Heart right ventricle (tissue), 16 donors: ENCODE measurements around the gene EIF2A. TPM values are rescaled to one million over a fixed set of nuclear protein-coding genes. Genes with fewer than 3 reads are reported as not detected.

Experiments used
- ATAC-seq, 8 donors: fragments of 200-7000 bp; cut with Tn5 transposase; one replicate each; pipeline ENCODE4 v1.9.1; 2020; ENCODE audit warnings: mild to moderate bottlenecking in 8 of 8, moderate library complexity in 8 of 8, moderate number of reproducible peaks in 1 of 8
- DNase-seq, 2 donors: peaks; one replicate each; pipeline ENCODE4 v3.0.0-alpha.2; 2020
- H3K27ac ChIP-seq, 10 donors: fragments of 200-600 bp; sonication (generic) in 2 of 10; one replicate each; pipeline versions ENCODE4 v1.5.0 to v1.8.0; 2020 to 2022; ENCODE audit warnings: mild to moderate bottlenecking in 3 of 10
- H3K27me3 ChIP-seq, 7 donors: fragments of 200-600 bp; one replicate each; pipeline ENCODE4 v1.8.0; 2021 to 2022; ENCODE audit warnings: mild to moderate bottlenecking in 2 of 7
- H3K36me3 ChIP-seq, 9 donors: fragments of 200-600 bp; sonication (generic) in 1 of 9; one replicate each; pipeline versions ENCODE4 v1.5.0 to v1.8.0; 2020 to 2022; ENCODE audit warnings: mild to moderate bottlenecking in 2 of 9
- H3K4me1 ChIP-seq, 9 donors: fragments of 200-600 bp; sonication (generic) in 1 of 9; one replicate each; pipeline versions ENCODE4 v1.5.0 to v1.8.0; 2020 to 2022; ENCODE audit warnings: mild to moderate bottlenecking in 4 of 9
- H3K4me3 ChIP-seq, 10 donors: fragments of 200-600 bp; sonication (generic) in 2 of 10; one replicate each; pipeline versions ENCODE4 v1.5.0 to v1.8.0; 2020 to 2022; ENCODE audit warnings: mild to moderate bottlenecking in 7 of 10, moderate library complexity in 2 of 10
- H3K9me3 ChIP-seq, 11 donors: fragments of 200-600 bp in 10 of 11; sonication (generic) in 2 of 11; one replicate each; pipeline versions ENCODE4 v1.5.0 to v1.8.0; 2013 to 2022; ENCODE audit warnings: mild to moderate bottlenecking in 2 of 11, control low read depth in 1 of 11, moderate library complexity in 1 of 11
- WGBS, 2 donors: extraction: QIAGEN DNeasy Blood & Tissue Kit; methylation state at CpG; one replicate each; pipeline ENCODE4 v1.1.7; 2013; ENCODE audit warnings: inconsistent platforms in 1 of 2; 5-methylcytosine and 5-hydroxymethylcytosine counted together
- intact Hi-C, 10 donors: fragments of 100-400 bp; cut with DNase I; formaldehyde crosslinking; loops; one replicate each; pipeline versions ENCODE4 v1.11.1 to v1.14.2; 2022
- polyA plus RNA-seq, 2 donors: library from polyadenylated mRNA; stranded (reverse); fragments of 200-250 nt; gene quantifications; one replicate each; pipeline ENCODE4 v1.2.3, GENCODE V29; 2013
- total RNA-seq, 10 donors: library from RNA; stranded (reverse); fragmentation: NEBNext Ultra II Directional in 3 of 10; extraction: Animal tissue kit (Norgen Biotek cat#: 25700) in 3 of 10; gene quantifications; one replicate each; pipeline versions ENCODE4 v1.2.1 to v1.2.4, GENCODE V29; 2021 to 2023
- TF ChIP-seq, protein P1 (sequence below), 9 donors: fragments of 200-600 bp; sonication (generic) in 2 of 9; IDR thresholded peaks; one replicate each; pipeline versions ENCODE4 v1.5.0 to v1.8.0; 2021 to 2022; ENCODE audit warnings: antibody characterized with exemption in 9 of 9, mild to moderate bottlenecking in 5 of 9, moderate library complexity in 1 of 9
- donor health status: Arrhythmogenic right ventricular cardiomyopathy.
- donor health status: ischemic (EF 13 %, LVEDD 7.1; RV severe dilation, severe dysfunction).
- donor health status: healthy with polysubstance abuse.
- donor health status: DM: no; HTN: yes; CAD: no.
- donor health status: DM: no; HTN: no; CAD: no.
- donor health status: ischemic (EF 25% LVEDD 6.9; RV normal size, moderate dysfunction).
- donor health status: ischemic (EF 25% LVEDD 5.7; RV mildly dilated, moderate dysfunction).
- donor health status: healthy.
- donor health status: DM: yes; HTN: yes; CAD: no.
- donor health status: Ischemic cardiomyopathy.
- donor health status: ischemic (EF 35%, LVEDD 5.7; RV mildly dilated, moderate dysfunction).
- donor health status: nonischemic (EF 11% LVEDD 7.7; RV severe dilation, severe dysfunction).
- donor health status: DM: yes; HTN: yes; CAD: no.
- donor health status: PGD.
- donor health status: ischemic (EF 29% LVEDD 5.4; RV normal size, mild dysfunction).
- donor health status: nonischemic (EF 23%, LVEDD 6.1; RV moderate dilation, normal function).

The EIF2A gene
- total and polyA plus RNA-seq, 12 donors: 45.8 to 86.5 (median 75.2) TPM

DNA sequence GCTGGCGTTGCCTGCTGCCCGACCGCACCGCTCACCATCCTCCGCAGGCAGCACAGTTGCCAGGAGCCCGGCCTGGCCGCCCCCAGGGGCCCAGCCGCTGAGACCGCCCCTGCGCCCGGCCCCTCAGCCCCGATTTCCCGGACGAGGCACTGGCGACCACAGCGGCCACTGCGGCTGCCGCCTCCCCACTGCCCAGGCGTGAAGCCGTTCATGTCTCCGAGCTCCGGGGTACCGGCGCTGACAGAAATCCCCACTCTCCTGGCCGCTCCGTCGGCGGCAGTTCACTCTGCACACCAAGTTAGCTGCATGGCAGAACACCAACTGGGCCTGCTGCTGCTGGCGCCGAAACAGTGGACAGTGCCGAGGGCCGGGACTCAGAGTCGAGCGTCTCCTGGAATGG lies 65.1 kb downstream of the EIF2A start:
- ATAC-seq (peak in 1 of 8 donors; percentile 27), DNase-seq (no peak)
- H3K27me3 ChIP-seq: no peaks in the 10 kb centered on the region
- H3K36me3 ChIP-seq: peaks cover 0 to 36% (median 7%) of the 10 kb centered on the region in 9 donors
- H3K27ac ChIP-seq: no peak overlapping the region
- 98% methylated on average over 34 of the region's 34 CpGs for WGBS, 2 donors
- TF ChIP-seq, protein P1, sequence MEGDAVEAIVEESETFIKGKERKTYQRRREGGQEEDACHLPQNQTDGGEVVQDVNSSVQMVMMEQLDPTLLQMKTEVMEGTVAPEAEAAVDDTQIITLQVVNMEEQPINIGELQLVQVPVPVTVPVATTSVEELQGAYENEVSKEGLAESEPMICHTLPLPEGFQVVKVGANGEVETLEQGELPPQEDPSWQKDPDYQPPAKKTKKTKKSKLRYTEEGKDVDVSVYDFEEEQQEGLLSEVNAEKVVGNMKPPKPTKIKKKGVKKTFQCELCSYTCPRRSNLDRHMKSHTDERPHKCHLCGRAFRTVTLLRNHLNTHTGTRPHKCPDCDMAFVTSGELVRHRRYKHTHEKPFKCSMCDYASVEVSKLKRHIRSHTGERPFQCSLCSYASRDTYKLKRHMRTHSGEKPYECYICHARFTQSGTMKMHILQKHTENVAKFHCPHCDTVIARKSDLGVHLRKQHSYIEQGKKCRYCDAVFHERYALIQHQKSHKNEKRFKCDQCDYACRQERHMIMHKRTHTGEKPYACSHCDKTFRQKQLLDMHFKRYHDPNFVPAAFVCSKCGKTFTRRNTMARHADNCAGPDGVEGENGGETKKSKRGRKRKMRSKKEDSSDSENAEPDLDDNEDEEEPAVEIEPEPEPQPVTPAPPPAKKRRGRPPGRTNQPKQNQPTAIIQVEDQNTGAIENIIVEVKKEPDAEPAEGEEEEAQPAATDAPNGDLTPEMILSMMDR (IDR thresholded peaks at IDR 0.05): no peak
- no peak overlapping the region for H3K4me3 ChIP-seq
- no peaks in the 10 kb centered on the region for H3K9me3 ChIP-seq
- intact Hi-C loops: loop anchor here in 1 of 10 donors (10.0 kb wide), 1 partner anchor 93 kb away; the partner anchor contains the start of gene ERICH6
- peaks cover 0 to 57% (median 40%) of the 10 kb centered on the region in 9 donors for H3K4me1 ChIP-seq

DNA sequence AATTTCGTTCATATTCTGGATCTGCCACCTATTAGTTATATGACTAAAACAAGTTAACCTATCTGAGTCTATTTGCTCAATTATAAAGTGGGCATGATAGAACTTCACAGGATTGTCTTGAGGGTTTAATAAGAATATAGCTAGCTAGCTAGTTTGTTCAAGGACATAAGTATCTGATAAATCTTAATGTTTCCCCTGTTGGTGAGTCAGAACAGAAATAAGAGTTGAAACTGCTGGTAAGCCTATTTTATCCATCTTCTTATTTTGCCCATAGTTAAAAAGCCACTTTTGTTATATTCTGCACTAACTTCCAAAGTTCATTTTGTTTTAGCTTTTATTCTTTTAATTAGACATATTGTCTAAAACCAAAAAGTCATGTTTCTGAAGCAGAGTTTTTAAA lies 65.9 kb downstream of the EIF2A start:
- Histone ChIP-seq H3K27ac (no peak overlapping the region), H3K4me1 (peaks cover 0 to 51% (median 32%) of the 10 kb centered on the region in 9 donors), H3K27me3 (no peaks in the 10 kb centered on the region), H3K9me3 (no peaks in the 10 kb centered on the region), H3K4me3 (no peak overlapping the region), H3K36me3 (peaks cover 0 to 32% (median 7%) of the 10 kb centered on the region in 9 donors)
- WGBS, 2 donors: 90 to 95% methylated on average over 1 of the region's 1 CpG
- DNase-seq (no peak), ATAC-seq (no peak)
- intact Hi-C loops: loop anchor here in 1 of 10 donors (10.0 kb wide), 1 partner anchor 92 kb away; the partner anchor contains the start of gene ERICH6
- TF ChIP-seq, protein P1 (IDR thresholded peaks at IDR 0.05): no peak

DNA sequence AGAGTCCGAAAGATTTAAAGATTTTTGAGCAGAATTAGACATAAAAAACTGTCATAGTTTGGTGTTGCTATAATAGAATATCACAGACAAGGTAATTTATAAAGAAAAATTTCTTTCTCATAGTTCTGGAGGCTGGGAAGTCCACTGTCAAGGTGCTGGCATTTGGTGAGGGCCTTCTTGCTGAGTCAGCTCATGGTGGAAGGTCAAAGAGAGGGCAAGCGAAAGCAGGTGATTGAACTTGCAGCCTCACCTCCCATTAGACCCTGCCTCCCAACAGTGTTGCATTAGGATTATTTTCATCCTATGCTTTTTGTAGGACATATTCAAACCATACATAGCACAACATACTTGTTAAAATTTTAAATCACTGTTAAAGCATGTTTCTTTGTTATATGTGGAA lies 66.4 kb downstream of the EIF2A start:
- Histone ChIP-seq H3K27me3 (no peaks in the 10 kb centered on the region), H3K9me3 (no peaks in the 10 kb centered on the region), H3K4me1 (peaks cover 0 to 46% (median 27%) of the 10 kb centered on the region in 9 donors), H3K4me3 (no peak overlapping the region), H3K27ac (no peak overlapping the region), H3K36me3 (peaks cover 0 to 29% (median 7%) of the 10 kb centered on the region in 9 donors)
- 98 to 100% methylated on average over 2 of the region's 2 CpGs for WGBS, 2 donors
- intact Hi-C loops: loop anchor here in 1 of 10 donors (10.0 kb wide), 1 partner anchor 92 kb away; the partner anchor contains the start of gene ERICH6
- TF ChIP-seq, protein P1 (IDR thresholded peaks at IDR 0.05): no peak
- ATAC-seq: no peak
- no peak for DNase-seq

DNA sequence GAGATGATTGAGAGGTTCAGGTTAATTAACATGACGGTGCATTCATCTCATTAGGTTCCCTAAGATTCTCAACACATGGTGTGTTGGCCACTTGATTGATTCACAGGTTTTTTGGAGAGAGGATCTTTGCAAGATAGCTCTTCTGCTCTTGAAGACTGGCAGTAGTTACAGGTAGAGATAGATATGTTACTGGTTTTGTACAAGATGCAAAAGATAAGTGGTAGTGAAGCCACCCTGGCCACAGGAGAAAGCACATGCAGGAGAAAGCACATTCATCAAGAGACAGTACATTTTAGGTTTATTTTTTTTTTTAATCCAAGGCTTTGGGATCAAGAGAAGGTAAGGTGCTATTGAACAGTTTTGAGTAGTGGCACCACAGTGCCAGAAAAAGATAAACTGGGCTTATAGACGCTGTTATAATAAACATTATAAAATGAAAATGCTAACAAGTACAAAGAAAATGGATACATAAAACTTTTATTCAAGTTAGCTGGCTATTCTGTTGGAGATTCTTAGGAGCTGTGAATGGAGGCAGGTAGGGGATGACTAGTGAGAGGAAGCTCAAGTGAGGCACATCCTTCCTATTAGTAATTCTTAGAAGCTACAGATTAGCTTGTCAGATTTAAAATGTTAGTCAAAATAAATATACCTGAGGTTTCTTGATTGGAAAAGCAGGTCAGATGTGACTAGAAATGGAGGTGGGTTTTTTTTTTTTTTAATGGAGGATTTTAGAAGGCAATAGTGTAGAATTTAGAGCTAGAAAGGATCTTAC lies 67.3 kb downstream of the EIF2A start:
- Histone ChIP-seq H3K27ac (no peak overlapping the region), H3K4me1 (peaks cover 0 to 39% (median 23%) of the 10 kb centered on the region in 9 donors), H3K36me3 (peaks cover 0 to 35% (median 7%) of the 10 kb centered on the region in 9 donors), H3K4me3 (no peak overlapping the region), H3K27me3 (no peaks in the 10 kb centered on the region), H3K9me3 (no peaks in the 10 kb centered on the region)
- ATAC-seq (no peak), DNase-seq (no peak)
- intact Hi-C loops: loop anchor here in 1 of 10 donors (10.0 kb wide), 1 partner anchor 91 kb away; the partner anchor contains the start of gene ERICH6
- 95 to 97% methylated on average over 2 of the region's 2 CpGs for WGBS, 2 donors
- TF ChIP-seq, protein P1 (IDR thresholded peaks at IDR 0.05): no peak
